Osteocyte (in vitro differentiated cells): ENCODE results near the gene TTLL10. TPM values are rescaled to one million over a fixed set of nuclear protein-coding genes. Genes with fewer than 3 reads are reported as not detected.

Experiments used
- DNase-seq: peaks from one replicate; pipeline ENCODE4 v3.0.0; 2021; ENCODE audit warnings: mixed read lengths; ENCODE audit not compliant: unreplicated experiment; ENCODE audit errors: extremely low spot score
- H3K27ac Mint-ChIP-seq: one replicate; pipeline ENCODE4 v1.8.0; 2021; ENCODE audit warnings: mild to moderate bottlenecking, mixed read lengths; ENCODE audit not compliant: unreplicated experiment
- H3K27me3 Mint-ChIP-seq: one replicate; pipeline ENCODE4 v1.8.0; 2021; ENCODE audit warnings: mixed read lengths; ENCODE audit not compliant: unreplicated experiment
- H3K36me3 Mint-ChIP-seq: one replicate; pipeline ENCODE4 v1.8.0; 2021; ENCODE audit warnings: mixed read lengths; ENCODE audit not compliant: unreplicated experiment
- H3K4me1 Mint-ChIP-seq: one replicate; pipeline ENCODE4 v1.8.0; 2021; ENCODE audit warnings: mixed read lengths; ENCODE audit not compliant: unreplicated experiment
- H3K4me3 Mint-ChIP-seq: one replicate; pipeline ENCODE4 v1.8.0; 2021; ENCODE audit warnings: mild to moderate bottlenecking, moderate library complexity, mixed read lengths; ENCODE audit not compliant: unreplicated experiment
- H3K9me3 Mint-ChIP-seq: one replicate; pipeline ENCODE4 v1.8.0; 2021; ENCODE audit warnings: mixed read lengths; ENCODE audit not compliant: unreplicated experiment
- CTCF ChIP-seq: fragments of 200-600 bp; sonication (generic); IDR thresholded peaks from 2 replicates; pipeline ENCODE4 v1.5.0; 2021; ENCODE audit warnings: antibody characterized with exemption, mild to moderate bottlenecking, moderate library complexity
- total RNA-seq: library from RNA; stranded (reverse); gene quantifications from 2 replicates; pipeline ENCODE4 v1.2.1, GENCODE V29; 2021

TTLL10 gene
- total RNA-seq, 1 donor from 2014 or later: not detected

- no peak for TF ChIP-seq CTCF
- no peak for DNase-seq
- Mint-ChIP-seq H3K27me3 (no peaks in the 10 kb centered on the region), H3K9me3 (no peaks in the 10 kb centered on the region), H3K4me1 (peaks cover 3% of the 10 kb centered on the region), H3K4me3 (no peak overlapping the region), H3K27ac (no peak overlapping the region), H3K36me3 (no peaks in the 10 kb centered on the region)
These were observed 10.1 kb upstream of the TTLL10 start for GRCh38 chr1:1163538-1164070.

GRCh38 chr1:1164361-1164700 lies 9.3 kb upstream of the TTLL10 start:
- Mint-ChIP-seq H3K27me3 (no peaks in the 10 kb centered on the region), H3K4me1 (peaks cover 3% of the 10 kb centered on the region), H3K36me3 (no peaks in the 10 kb centered on the region), H3K27ac (no peak overlapping the region), H3K4me3 (no peak overlapping the region), H3K9me3 (no peaks in the 10 kb centered on the region)
- no peak for TF ChIP-seq CTCF
- DNase-seq: no peak

- DNase-seq: no peak
- TF ChIP-seq CTCF: no peak
- Mint-ChIP-seq H3K9me3 (no peaks in the 10 kb centered on the region), H3K27ac (no peak overlapping the region), H3K4me1 (peaks cover 5% of the 10 kb centered on the region), H3K27me3 (no peaks in the 10 kb centered on the region), H3K4me3 (no peak overlapping the region), H3K36me3 (no peaks in the 10 kb centered on the region)
These were observed 8.8 kb upstream of the TTLL10 start for GRCh38 chr1:1164701-1165451.

- DNase-seq: no peak
- Mint-ChIP-seq H3K4me3 (peak overlapping the region; percentile 26), H3K4me1 (peaks cover 9% of the 10 kb centered on the region), H3K9me3 (no peaks in the 10 kb centered on the region), H3K36me3 (no peaks in the 10 kb centered on the region), H3K27ac (no peak overlapping the region), H3K27me3 (no peaks in the 10 kb centered on the region)
- no peak for TF ChIP-seq CTCF
These were observed 8.2 kb upstream of the TTLL10 start for GRCh38 chr1:1165485-1165884.

- Mint-ChIP-seq H3K4me1 (peaks cover 9% of the 10 kb centered on the region), H3K9me3 (no peaks in the 10 kb centered on the region), H3K4me3 (no peak overlapping the region), H3K27me3 (no peaks in the 10 kb centered on the region), H3K36me3 (no peaks in the 10 kb centered on the region), H3K27ac (no peak overlapping the region)
- no peak for TF ChIP-seq CTCF
- no peak for DNase-seq
These were observed 7.7 kb upstream of the TTLL10 start for GRCh38 chr1:1165900-1166421.
